Naive thymus-derived CD8-positive, alpha-beta T cell (primary cell): ENCODE data around the gene SYNJ1. TPM values are rescaled to one million over a fixed set of nuclear protein-coding genes. Genes with fewer than 3 reads are reported as not detected.
A peak's percentile ranks its signal among the peaks of the same experiment; 100 is the strongest.
"Not testable (repeated sequence)": the region's sequence is repeated elsewhere in the genome, so short reads cannot be mapped to it uniquely, and the experiment has no call there.

ENCODE experiments used
- ATAC-seq, 2 donors: fragments of 150-1000 bp; cut with Tn5 transposase in 1 of 2; sonication (Bioruptor Pico), chemical (Tn5 transposase) in 1 of 2; 1 replicate in 1 of 2; 2 replicates in 1 of 2; pipeline ENCODE4 v1.10.0; 2021; ENCODE audit warnings: mild to moderate bottlenecking in 2 of 2, moderate library complexity in 2 of 2
- POLR2A ChIA-PET: fragments of 350-600 bp; sonication (Branson Sonifier 250); formaldehyde crosslinking; loops from one replicate; lab custom pipeline; 2021; ENCODE audit warnings: antibody characterized with exemption; lab: Charles Lee
- DNase-seq, 10 donors: peaks; one replicate each; pipeline versions ENCODE4 v3.0.0 to v3.0.0-alpha.2; 2020 to 2022
- H3K27ac Mint-ChIP-seq, 10 donors: one replicate each; pipeline ENCODE4 v1.8.0; 2020 to 2022; ENCODE audit warnings: mild to moderate bottlenecking in 10 of 10, mixed read lengths in 10 of 10, moderate library complexity in 4 of 10, inconsistent platforms in 1 of 10
- H3K27me3 Mint-ChIP-seq, 5 donors: one replicate each; pipeline ENCODE4 v1.8.0; 2021 to 2022; ENCODE audit warnings: mixed read lengths in 5 of 5
- H3K36me3 Mint-ChIP-seq, 3 donors: one replicate each; pipeline ENCODE4 v1.8.0; 2020 to 2022; ENCODE audit warnings: mixed read lengths in 3 of 3, mild to moderate bottlenecking in 2 of 3, inconsistent platforms in 1 of 3
- H3K4me1 Mint-ChIP-seq, 4 donors: one replicate each; pipeline ENCODE4 v1.8.0; 2021 to 2022; ENCODE audit warnings: mixed read lengths in 4 of 4
- H3K4me3 Mint-ChIP-seq, 10 donors: one replicate each; pipeline ENCODE4 v1.8.0; 2020 to 2022; ENCODE audit warnings: mild to moderate bottlenecking in 10 of 10, mixed read lengths in 10 of 10, moderate library complexity in 6 of 10, inconsistent platforms in 1 of 10
- H3K9me3 Mint-ChIP-seq, 9 donors: one replicate each; pipeline ENCODE4 v1.8.0; 2020 to 2022; ENCODE audit warnings: mixed read lengths in 9 of 9, mild to moderate bottlenecking in 3 of 9, inconsistent platforms in 1 of 9, moderate library complexity in 1 of 9
- polyA plus RNA-seq, 3 donors: library from polyadenylated mRNA; unstranded; fragments of 300-500 nt; fragmentation: Illumina TruSeq; gene quantifications; one replicate each; pipeline ENCODE4 v1.2.3, GENCODE V29; 2021
- total RNA-seq, 8 experiments: library from RNA in 2 of 8; stranded (reverse) in 2 of 8; gene quantifications; one replicate each; pipeline ENCODE4 v1.2.3 and lab custom pipeline; 2021 to 2026

Gene SYNJ1
- total and polyA plus RNA-seq, 5 experiments from 2014 or later = 2.5 to 20.8 (median 8.0) TPM

- POLR2A ChIA-PET = interaction anchor here (0.6 to 1.1 kb wide), 2 partner anchors 16 to 52 kb away, joined by 5 read pairs; partner anchors contain the start of gene SYNJ1
- peaks cover 0 to 3% (median 0%) of the 10 kb centered on the region in 5 donors for H3K27me3 Mint-ChIP-seq
- H3K4me1 Mint-ChIP-seq = peaks cover 16 to 37% (median 36%) of the 10 kb centered on the region in 4 donors
- ATAC-seq = peak; percentile 68 to 78
- peaks cover 0 to 7% (median 0%) of the 10 kb centered on the region in 9 donors for H3K9me3 Mint-ChIP-seq
- peaks cover 3 to 22% (median 9%) of the 10 kb centered on the region in 3 donors for H3K36me3 Mint-ChIP-seq
- peak overlapping the region in 4 of 10 donors; percentile 14 to 39 (median 32) for H3K4me3 Mint-ChIP-seq
- peak overlapping the region in 4 of 10 donors; percentile 7 to 66 (median 38) for H3K27ac Mint-ChIP-seq
- peak in 4 of 10 donors; percentile 13 to 27 (median 22) for DNase-seq
These were observed 15.8 kb downstream of the SYNJ1 start for GRCh38 chr21:32712043-32712442.

DNA sequence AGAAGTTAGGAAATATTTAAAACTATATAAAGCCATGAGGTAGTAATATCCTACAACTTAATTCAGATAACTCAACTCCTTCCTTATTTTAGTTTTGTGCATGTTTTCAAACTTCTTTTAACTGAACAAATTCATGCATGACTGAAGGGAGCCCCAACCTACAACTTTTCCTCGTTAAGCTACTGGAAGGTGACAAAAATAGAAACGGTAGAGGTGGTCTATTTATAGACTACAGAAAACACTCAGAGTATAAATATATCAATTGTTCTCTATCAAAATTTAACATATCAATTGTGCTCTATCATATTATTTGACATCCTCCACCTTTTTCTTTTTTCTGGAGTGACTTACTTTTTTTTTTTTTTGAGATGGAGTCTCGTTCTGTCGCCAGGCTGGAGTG lies 16.8 kb downstream of the SYNJ1 start:
- peaks cover 0 to 2% (median 0%) of the 10 kb centered on the region in 5 donors for H3K27me3 Mint-ChIP-seq
- DNase-seq = no peak
- ATAC-seq = no peak
- no peak overlapping the region for H3K27ac Mint-ChIP-seq
- H3K4me3 Mint-ChIP-seq = no peak overlapping the region
- H3K9me3 Mint-ChIP-seq = no peaks in the 10 kb centered on the region
- POLR2A ChIA-PET = no interaction called here
- peaks cover 17 to 35% (median 34%) of the 10 kb centered on the region in 4 donors for H3K4me1 Mint-ChIP-seq
- peaks cover 0 to 17% (median 6%) of the 10 kb centered on the region in 3 donors for H3K36me3 Mint-ChIP-seq

- POLR2A ChIA-PET = no interaction called here
- Mint-ChIP-seq H3K4me1 (peaks cover 19 to 40% (median 35%) of the 10 kb centered on the region in 4 donors), H3K4me3 (no peak overlapping the region)
These were observed 17.6 kb downstream of the SYNJ1 start for GRCh38 chr21:32710069-32710784.

DNA sequence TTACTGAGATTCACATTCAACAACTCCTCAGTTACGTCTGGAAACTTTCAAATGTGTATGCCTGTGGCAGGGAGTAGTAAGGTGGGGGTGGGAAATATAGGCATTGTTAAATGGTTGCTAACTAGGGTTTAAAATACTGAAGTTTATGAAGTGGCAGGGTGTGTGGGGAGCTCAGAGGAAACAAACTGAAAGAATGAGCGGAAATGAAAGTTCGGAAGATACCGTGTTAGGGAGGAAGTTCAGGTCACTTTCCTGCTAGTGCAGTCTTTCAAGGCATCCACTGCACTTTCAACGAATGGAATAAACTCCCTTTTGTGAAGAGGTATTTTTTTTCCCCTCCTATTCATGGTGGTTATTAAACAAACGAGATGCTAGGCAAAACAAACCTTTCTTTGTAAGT lies 19.7 kb downstream of the SYNJ1 start:
- DNase-seq = no peak
- H3K36me3 Mint-ChIP-seq = peaks cover 0 to 14% (median 6%) of the 10 kb centered on the region in 3 donors
- peaks cover 0 to 2% (median 0%) of the 10 kb centered on the region in 5 donors for H3K27me3 Mint-ChIP-seq
- POLR2A ChIA-PET = no interaction called here
- no peaks in the 10 kb centered on the region for H3K9me3 Mint-ChIP-seq
- H3K4me3 Mint-ChIP-seq = peak overlapping the region in 4 of 10 donors; percentile 4 to 55 (median 8)
- no peak for ATAC-seq
- peaks cover 10 to 41% (median 34%) of the 10 kb centered on the region in 4 donors for H3K4me1 Mint-ChIP-seq
- H3K27ac Mint-ChIP-seq = peak overlapping the region in 2 of 10 donors; percentile 6 to 76

More at GRCh38 chr21:32710069-32710784, 17.6 kb downstream of the SYNJ1 start:
- H3K36me3 Mint-ChIP-seq = peaks cover 0 to 20% (median 6%) of the 10 kb centered on the region in 3 donors
- DNase-seq (no peak), ATAC-seq (no peak)
- no peak overlapping the region for H3K27ac Mint-ChIP-seq
- peaks cover 0 to 2% (median 0%) of the 10 kb centered on the region in 5 donors for H3K27me3 Mint-ChIP-seq
- H3K9me3 Mint-ChIP-seq = no peaks in the 10 kb centered on the region

GRCh38 chr21:32705901-32706300 lies 21.9 kb downstream of the SYNJ1 start:
- H3K4me3 Mint-ChIP-seq = no peak overlapping the region
- DNase-seq (no peak), ATAC-seq (no peak)
- H3K27me3 Mint-ChIP-seq = peaks cover 0 to 2% (median 0%) of the 10 kb centered on the region in 5 donors
- no peak overlapping the region for H3K27ac Mint-ChIP-seq
- H3K9me3 Mint-ChIP-seq = no peaks in the 10 kb centered on the region
- peaks cover 12 to 43% (median 24%) of the 10 kb centered on the region in 4 donors for H3K4me1 Mint-ChIP-seq
- POLR2A ChIA-PET = no interaction called here
- peaks cover 0 to 20% (median 12%) of the 10 kb centered on the region in 3 donors for H3K36me3 Mint-ChIP-seq

DNA sequence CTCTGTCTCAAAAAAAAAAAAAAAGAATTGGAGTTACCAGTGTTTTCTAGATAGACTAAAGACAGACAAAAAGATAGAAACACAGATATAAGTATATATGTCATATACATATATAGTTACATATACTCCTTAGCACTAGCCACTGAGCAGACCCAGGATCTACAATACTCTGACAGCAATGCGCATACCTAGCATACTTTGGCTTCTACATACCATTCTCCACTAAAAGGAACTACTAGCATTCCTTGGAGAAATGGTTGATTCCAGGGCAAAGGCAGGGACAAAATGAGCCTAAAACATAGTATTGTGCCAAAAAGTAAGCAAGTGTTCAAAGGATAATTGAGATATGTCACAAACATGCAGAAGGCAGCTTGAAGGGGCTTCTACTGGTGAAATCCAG lies 22.7 kb downstream of the SYNJ1 start:
- peaks cover 0 to 22% (median 12%) of the 10 kb centered on the region in 3 donors for H3K36me3 Mint-ChIP-seq
- POLR2A ChIA-PET = no interaction called here
- H3K27ac Mint-ChIP-seq = no peak overlapping the region
- ATAC-seq (no peak), DNase-seq (no peak)
- H3K9me3 Mint-ChIP-seq = no peaks in the 10 kb centered on the region
- H3K4me1 Mint-ChIP-seq = peaks cover 12 to 43% (median 22%) of the 10 kb centered on the region in 4 donors
- H3K4me3 Mint-ChIP-seq = no peak overlapping the region
- H3K27me3 Mint-ChIP-seq = peaks cover 0 to 2% (median 0%) of the 10 kb centered on the region in 5 donors

- H3K27me3 Mint-ChIP-seq = no peaks in the 10 kb centered on the region
- H3K9me3 Mint-ChIP-seq = no peaks in the 10 kb centered on the region
- peaks cover 0 to 39% (median 19%) of the 10 kb centered on the region in 3 donors for H3K36me3 Mint-ChIP-seq
- DNase-seq = no peak
- no peak overlapping the region for H3K4me3 Mint-ChIP-seq
- POLR2A ChIA-PET = no interaction called here
- no peak for ATAC-seq
- peak overlapping the region in 1 of 10 donors; percentile 43 for H3K27ac Mint-ChIP-seq
- peaks cover 8 to 42% (median 22%) of the 10 kb centered on the region in 4 donors for H3K4me1 Mint-ChIP-seq
These were observed 25.1 kb downstream of the SYNJ1 start for GRCh38 chr21:32702702-32703101.

DNA sequence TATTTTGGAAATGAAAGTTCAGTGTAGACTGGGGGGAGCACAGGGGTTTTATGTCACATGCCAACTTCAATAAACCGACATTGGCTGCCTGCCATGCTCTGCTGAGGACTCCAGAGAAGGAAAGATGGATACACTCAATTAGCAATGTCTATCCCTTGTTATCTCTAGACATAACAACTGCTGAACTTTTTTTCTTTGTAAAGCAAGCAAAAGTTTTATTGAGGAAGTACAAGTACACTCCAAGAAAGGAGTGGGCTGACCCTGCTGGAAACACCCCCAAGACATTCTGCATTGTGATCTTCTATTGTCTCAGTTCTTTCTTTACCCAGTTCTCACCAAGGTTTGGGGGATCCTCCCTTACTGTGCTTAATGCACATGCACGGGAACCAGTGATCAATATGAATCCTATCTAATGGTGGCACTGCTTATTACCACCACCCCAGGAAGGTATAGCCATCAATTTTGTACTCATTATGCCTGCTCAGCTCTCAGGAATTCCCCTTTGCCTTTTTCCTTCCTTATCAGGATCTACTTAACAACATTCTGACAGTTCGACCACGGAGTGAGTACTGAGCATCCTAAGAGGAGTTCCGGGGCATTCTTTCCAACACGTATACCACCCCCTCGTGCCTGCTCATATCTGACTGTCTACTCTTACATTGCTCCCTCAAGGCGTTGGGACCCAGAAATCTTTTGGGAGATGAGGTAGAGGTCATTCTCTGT lies 28.7 kb downstream of the SYNJ1 start:
- no peaks in the 10 kb centered on the region for H3K9me3 Mint-ChIP-seq
- H3K27me3 Mint-ChIP-seq = no peaks in the 10 kb centered on the region
- DNase-seq (no peak), ATAC-seq (no peak)
- peaks cover 5 to 23% (median 11%) of the 10 kb centered on the region in 4 donors for H3K4me1 Mint-ChIP-seq
- peaks cover 0 to 45% (median 20%) of the 10 kb centered on the region in 3 donors for H3K36me3 Mint-ChIP-seq
- POLR2A ChIA-PET = no interaction called here
- no peak overlapping the region for H3K4me3 Mint-ChIP-seq
- H3K27ac Mint-ChIP-seq = no peak overlapping the region

GRCh38 chr21:32698286-32698685 lies 29.5 kb downstream of the SYNJ1 start:
- peaks cover 0 to 51% (median 20%) of the 10 kb centered on the region in 3 donors for H3K36me3 Mint-ChIP-seq
- no peaks in the 10 kb centered on the region for H3K9me3 Mint-ChIP-seq
- H3K4me3 Mint-ChIP-seq = no peak overlapping the region
- H3K27me3 Mint-ChIP-seq = no peaks in the 10 kb centered on the region
- ATAC-seq (no peak), DNase-seq (no peak)
- H3K4me1 Mint-ChIP-seq = peaks cover 5 to 20% (median 10%) of the 10 kb centered on the region in 4 donors
- peak overlapping the region in 1 of 10 donors; percentile 63 for H3K27ac Mint-ChIP-seq
- POLR2A ChIA-PET = interaction anchor here (0.9 kb wide), 1 partner anchor 25 kb away, joined by 4 read pairs; no protein-coding TSS in a partner anchor

- H3K27me3 Mint-ChIP-seq, POLR2A ChIA-PET, H3K4me1 Mint-ChIP-seq, ATAC-seq, H3K4me3 Mint-ChIP-seq, H3K27ac Mint-ChIP-seq, H3K9me3 Mint-ChIP-seq, DNase-seq: not testable (repeated sequence)
- peaks cover 0 to 66% (median 15%) of the 10 kb centered on the region in 3 donors for H3K36me3 Mint-ChIP-seq
These were observed 32.3 kb downstream of the SYNJ1 start for GRCh38 chr21:32695482-32695881.

- DNase-seq (no peak), ATAC-seq (no peak)
- POLR2A ChIA-PET = no interaction called here
- peaks cover 0 to 6% (median 2%) of the 10 kb centered on the region in 4 donors for H3K4me1 Mint-ChIP-seq
- H3K27ac Mint-ChIP-seq = no peak overlapping the region
- H3K36me3 Mint-ChIP-seq = peaks cover 0 to 64% (median 6%) of the 10 kb centered on the region in 3 donors
- H3K4me3 Mint-ChIP-seq = no peak overlapping the region
- H3K9me3 Mint-ChIP-seq = no peaks in the 10 kb centered on the region
- no peaks in the 10 kb centered on the region for H3K27me3 Mint-ChIP-seq
These were observed 34.2 kb downstream of the SYNJ1 start for GRCh38 chr21:32693581-32693980.

DNA sequence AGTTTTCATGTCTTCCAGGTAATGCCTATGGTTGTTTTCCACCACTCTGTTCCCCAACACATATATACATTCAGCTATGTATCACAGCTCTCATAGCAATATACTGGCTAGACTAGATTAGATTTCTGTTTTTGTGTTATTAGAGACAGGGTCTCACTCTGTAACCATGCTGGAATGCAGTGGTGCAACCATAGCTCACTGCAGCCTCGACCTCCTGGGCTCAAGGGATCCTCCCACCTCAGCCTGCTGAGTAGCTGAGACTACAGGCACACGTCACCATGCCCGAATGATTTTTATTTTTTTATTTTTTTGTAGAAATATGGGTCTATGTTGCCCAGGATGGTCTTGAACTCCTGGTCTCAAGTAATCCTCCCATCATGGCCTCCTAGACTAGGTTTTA lies 37.7 kb downstream of the SYNJ1 start:
- H3K27me3 Mint-ChIP-seq = no peaks in the 10 kb centered on the region

More for the DNA sequence above, 37.7 kb downstream of the SYNJ1 start:
- DNase-seq = no peak
- peaks cover 0 to 77% (median 7%) of the 10 kb centered on the region in 3 donors for H3K36me3 Mint-ChIP-seq
- no peaks in the 10 kb centered on the region for H3K4me1 Mint-ChIP-seq
- POLR2A ChIA-PET = no interaction called here
- no peaks in the 10 kb centered on the region for H3K9me3 Mint-ChIP-seq
- no peak overlapping the region for H3K27ac Mint-ChIP-seq
- ATAC-seq = no peak
- H3K4me3 Mint-ChIP-seq = no peak overlapping the region
